Retina (tissue), 1 donor: ENCODE data around the gene RAPGEF1.
A peak's percentile ranks its signal among the peaks of the same experiment; 100 is the strongest.

Experiments
- DNase-seq: peaks from one replicate; pipeline ENCODE4 v3.0.0-alpha.2; 2016

RAPGEF1 gene

GRCh38 chr9:131582466-131583336 lies 157.2 kb downstream of the RAPGEF1 start:
- no peak for DNase-seq

- no peak for DNase-seq
Observed at GRCh38 chr9:131582056-131582455, 157.8 kb downstream of the RAPGEF1 start.

GRCh38 chr9:131580358-131580757 lies 159.5 kb downstream of the RAPGEF1 start:
- DNase-seq: no peak

- no peak for DNase-seq
Observed at GRCh38 chr9:131579789-131580211, 160.1 kb downstream of the RAPGEF1 start.

GRCh38 chr9:131578731-131579504 lies 161.0 kb downstream of the RAPGEF1 start:
- peak; percentile 47 for DNase-seq

- peak; percentile 89 for DNase-seq
Observed at GRCh38 chr9:131578021-131578420, 161.9 kb downstream of the RAPGEF1 start.

GRCh38 chr9:131577005-131578000 lies 162.6 kb downstream of the RAPGEF1 start:
- no peak for DNase-seq

GRCh38 chr9:131575946-131576853 lies 163.7 kb downstream of the RAPGEF1 start:
- peak; percentile 22 for DNase-seq

- no peak for DNase-seq
Observed at GRCh38 chr9:131574730-131575640, 164.9 kb downstream of the RAPGEF1 start.

- no peak for DNase-seq
Observed at GRCh38 chr9:131567910-131568309, 172.0 kb downstream of the RAPGEF1 start.

GRCh38 chr9:131566158-131566557 lies 173.7 kb downstream of the RAPGEF1 start:
- no peak for DNase-seq

GRCh38 chr9:131565369-131565768 lies 174.5 kb downstream of the RAPGEF1 start:
- no peak for DNase-seq

- no peak for DNase-seq
Observed at GRCh38 chr9:131562032-131562959, 177.6 kb downstream of the RAPGEF1 start.

- no peak for DNase-seq
Observed at GRCh38 chr9:131559421-131560000, 180.4 kb downstream of the RAPGEF1 start.

- no peak for DNase-seq
Observed at GRCh38 chr9:131557855-131558548, 181.9 kb downstream of the RAPGEF1 start.

- DNase-seq: no peak
Observed at GRCh38 chr9:131555841-131556673, 183.8 kb downstream of the RAPGEF1 start.

GRCh38 chr9:131554843-131555351 lies 185.0 kb downstream of the RAPGEF1 start:
- DNase-seq: no peak
